HG03196 (cell line): ENCODE data around the gene DERL2.

Source experiments
- ATAC-seq: cut with Tn5 transposase; IDR thresholded peaks from one replicate; pipeline ENCODE4 v1.9.1; 2021; ENCODE audit not compliant: unreplicated experiment

Gene DERL2

GRCh38 chr17:5501685-5502084 lies 15.7 kb upstream of the DERL2 start:
- no peak for ATAC-seq

DNA sequence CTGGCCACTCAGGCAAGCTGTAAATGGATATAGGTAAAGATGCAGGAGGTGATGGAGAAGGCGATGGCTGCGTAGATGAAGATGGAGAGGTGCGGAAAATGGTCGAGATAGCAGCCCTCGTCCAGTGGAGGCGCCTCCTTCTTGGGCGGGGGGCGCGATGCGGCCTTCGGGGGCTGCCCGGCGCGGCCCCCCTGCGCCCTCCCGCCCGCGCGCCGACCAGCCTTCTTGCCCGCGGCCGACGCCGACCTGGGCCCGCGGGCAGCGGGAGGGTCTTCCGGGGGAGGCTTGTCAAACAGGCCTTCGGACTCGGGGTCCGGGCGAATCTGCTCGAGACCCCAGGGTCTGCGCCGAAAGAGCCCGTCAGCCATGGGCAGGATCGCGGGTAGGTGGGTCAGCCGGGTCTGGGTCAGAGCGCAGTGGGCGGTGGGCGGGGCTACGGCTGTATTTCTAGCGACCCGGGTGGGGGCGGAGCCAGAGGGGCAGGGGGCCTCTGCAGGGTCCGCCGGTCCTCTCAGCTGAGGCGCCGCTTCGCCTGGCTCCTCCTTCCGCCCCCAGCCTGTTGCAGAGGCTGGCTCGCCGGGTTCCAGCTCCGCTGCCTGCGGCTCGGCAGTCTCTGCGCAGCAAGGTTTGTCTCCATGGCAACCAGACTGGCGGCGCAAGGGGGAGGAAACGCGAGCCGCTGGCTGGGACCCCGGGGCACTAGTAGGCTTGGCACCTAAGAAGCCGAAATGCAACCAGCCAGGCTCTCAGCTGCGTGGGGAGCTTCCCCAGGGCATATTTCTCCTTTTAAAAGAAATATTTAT lies 14.8 kb upstream of the DERL2 start:
- no peak for ATAC-seq

DNA sequence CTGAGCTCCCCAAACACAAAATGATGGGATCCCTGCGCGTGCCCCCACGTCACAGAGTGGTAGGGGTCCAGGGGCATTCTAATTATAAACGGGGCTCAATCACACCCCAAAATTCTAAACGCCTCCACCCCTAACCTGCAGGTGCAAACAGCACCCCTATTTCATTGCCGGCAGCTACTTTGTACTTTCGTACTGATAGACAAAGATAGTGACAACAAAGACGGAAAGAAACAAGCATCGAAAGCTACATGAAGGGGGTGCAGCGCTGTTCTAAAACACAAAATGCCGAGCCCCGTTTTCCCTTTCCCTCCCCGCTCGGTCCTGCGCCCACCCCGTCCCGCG lies 14.2 kb upstream of the DERL2 start:
- no peak for ATAC-seq

DNA sequence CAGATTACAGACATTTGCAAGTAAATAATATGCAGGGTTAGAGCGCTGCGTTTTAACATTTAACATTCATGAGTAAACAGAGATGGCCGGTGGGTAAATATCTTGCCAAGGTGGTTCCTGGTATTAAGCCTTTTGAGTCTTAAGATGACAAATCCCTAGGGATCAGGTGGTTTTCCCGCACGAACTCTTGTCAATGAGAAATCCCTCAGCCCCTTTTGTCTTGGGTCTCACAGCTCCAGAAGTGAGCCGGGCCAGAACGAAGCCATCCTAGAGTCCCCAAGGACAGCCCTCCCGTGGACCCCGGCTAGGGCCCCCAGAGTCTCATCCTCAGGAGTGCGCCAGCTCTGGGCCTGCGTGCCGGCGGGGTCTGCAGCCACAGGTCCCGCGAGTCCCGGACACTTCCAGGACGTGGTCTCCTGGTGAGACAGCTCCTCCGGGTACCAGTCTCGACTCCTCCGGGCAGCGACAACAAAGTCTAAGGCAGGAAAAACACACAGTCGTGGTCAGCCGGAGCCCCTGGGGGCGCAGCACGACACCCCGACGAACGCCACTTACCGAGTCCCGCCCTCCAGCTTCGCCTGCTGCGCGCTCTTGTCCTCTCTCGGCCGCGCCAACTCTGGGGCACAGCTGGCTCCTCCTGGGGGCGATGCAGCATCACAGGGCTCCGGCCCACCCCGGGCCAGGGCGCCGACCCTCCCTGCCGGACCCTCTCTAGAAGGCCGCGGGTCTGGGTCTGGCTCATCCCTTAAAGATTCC lies 13.7 kb upstream of the DERL2 start:
- no peak for ATAC-seq

DNA sequence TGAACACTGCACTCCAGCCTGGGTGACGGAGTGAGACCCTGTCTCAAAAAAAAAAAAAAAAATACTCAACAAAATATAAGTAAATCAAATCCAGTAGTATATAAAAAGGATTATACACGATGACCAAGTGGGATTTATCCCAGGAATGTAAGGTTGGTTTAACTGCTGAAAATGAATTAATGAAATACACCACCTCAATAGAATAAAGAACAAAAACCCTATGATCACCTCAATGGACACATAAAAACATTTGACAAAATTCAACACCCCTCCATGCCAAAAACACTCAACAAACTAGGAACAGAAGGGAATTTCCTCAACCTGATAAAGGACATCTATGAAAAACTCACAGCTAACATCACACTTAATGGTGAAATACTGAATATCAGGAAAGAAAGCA lies 7.0 kb upstream of the DERL2 start:
- no peak for ATAC-seq

DNA sequence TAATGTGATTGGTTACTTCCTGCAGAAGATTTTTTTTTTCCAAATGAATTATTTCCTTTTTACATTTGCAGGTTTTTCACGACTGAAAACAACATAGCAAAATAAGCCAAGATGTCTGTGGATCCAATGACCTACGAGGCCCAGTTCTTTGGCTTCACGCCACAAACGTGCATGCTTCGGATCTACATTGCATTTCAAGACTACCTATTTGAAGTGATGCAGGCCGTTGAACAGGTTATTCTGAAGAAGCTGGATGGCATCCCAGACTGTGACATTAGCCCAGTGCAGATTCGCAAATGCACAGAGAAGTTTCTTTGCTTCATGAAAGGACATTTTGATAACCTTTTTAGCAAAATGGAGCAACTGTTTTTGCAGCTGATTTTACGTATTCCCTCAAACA lies 2.8 kb upstream of the DERL2 start:
- no peak for ATAC-seq

DNA sequence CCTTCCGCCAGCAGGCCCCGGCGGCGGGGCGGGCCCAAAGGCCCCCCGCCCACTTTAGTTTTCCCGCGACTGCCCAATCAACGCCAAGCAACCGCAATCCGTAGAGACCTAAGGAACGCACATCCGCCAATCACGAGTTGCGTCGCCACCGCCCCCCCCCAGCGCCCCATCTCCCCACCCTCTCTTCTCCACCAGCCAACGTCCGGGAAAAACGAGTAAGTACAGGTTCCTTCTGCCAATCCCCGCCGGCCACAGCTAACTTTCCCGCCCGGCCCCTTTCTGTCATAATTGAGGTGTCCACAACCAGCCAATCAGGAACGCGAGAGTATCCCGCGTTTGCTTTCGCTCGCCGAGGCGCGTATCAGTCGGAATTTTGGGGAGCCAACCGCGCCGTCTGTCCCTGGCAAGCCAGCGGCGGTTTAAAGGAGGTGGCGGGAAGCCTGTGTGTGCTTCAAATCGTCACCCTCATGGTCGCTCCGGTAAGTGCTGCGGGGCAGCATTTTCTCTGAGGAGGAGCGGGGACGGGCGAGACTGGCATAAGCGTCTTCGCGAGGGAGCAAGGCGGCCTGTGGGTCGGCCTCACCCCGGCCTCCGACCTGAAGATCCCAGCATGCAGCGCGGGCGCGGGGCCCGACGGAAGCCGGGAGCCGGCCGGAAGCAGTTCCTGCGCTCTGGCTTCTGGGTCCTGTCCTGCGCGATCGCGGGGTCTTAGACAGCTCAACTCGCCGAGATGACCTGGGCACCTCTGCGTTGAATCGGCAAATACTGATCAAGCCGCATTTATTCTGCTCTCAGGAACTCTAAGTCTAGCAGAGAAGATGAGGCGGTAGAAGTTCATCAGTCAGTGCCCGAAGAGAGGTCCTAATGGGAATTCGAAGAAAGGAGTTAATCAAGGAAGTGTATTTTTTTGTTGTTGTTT lies 487 bp upstream of the DERL2 start, which contains the start of gene MIS12:
Gene MIS12 (plus strand): TSS at position 361 of the 919 bp plus-strand sequence. CDS start 2,297 bp downstream, outside the sequence.
- ATAC-seq, result peak; percentile 83

GRCh38 chr17:5481451-5481850 lies 4.5 kb downstream of the DERL2 start:
- no peak for ATAC-seq

DNA sequence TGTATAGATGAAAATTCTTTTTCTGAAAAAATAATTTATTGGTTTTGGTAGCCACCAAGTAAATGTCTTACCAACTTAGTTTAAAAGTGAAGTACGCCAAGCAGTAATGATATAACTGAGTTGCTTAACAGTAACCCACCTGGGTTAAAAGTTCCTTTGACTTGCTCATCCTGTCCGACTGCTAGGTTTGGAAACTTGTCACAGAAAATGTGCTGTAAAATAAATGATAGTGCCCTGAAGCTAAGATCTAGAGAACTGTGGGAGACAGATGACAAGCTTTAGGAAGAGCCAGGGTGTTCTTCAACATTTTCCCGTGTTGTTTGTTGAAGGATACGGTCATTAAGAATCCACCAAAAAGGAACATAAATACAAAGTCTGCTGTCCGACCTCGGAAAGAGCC lies 5.0 kb downstream of the DERL2 start:
- ATAC-seq, result no peak

GRCh38 chr17:5478992-5479391 lies 7.0 kb downstream of the DERL2 start:
- no peak for ATAC-seq

GRCh38 chr17:5473906-5474305 lies 12.1 kb downstream of the DERL2 start:
- no peak for ATAC-seq

DNA sequence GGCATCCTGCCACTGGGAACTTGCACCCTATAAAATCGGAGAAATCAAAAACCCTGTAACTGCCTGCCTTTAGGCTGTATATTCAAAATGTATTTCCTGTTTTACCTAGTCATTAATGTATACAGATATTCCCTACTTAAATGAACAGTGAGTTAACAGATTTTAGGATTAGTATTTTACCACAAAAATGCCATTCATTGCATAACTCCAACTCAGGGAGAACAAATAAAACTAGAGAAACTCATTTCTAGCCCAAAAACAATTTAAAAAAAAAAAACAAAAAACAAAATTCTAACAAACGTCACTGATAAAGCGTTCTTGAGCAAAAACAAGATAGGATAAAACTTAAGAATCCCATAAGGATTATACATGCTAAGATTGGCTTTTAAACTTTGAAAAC lies 13.5 kb downstream of the DERL2 start:
- ATAC-seq, result no peak

DNA sequence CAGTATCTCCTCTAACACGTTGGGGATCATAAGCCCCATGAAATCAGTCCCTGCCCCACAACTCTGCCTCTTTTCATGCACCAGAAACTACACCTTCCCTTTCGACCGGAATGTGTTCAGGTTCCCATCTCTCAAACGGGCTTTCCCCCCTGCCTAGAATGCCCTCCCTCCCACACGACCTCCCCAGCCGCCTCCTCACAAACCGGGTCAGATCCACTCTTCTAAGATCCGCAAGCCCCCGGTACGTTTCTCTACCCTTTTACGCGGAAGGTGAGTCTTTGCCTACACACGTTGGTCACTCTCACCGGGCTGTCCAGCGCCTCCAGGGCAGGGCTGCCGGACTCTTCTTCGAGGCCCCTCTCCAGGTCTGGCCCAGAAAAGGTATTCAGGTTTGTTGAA lies 17.9 kb downstream of the DERL2 start:
- peak; percentile 4 for ATAC-seq

DNA sequence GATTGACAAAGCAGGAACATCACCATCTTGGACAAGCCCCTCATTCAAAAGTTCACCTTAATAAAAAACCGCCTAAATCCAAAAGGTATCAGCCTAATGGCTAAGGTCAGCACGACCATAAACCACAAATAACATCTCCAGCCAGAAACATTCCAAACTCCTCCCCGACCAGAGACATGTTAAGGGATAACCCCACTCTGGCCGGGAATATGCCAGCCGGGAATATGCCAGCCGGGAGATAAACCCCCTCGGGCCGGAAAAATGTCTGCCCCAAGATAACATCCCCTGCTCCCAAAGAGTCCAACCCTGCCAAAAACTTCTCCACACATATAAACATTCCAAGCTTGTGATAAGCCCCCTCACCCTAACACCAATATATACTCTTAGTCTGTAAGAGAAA lies 18.6 kb downstream of the DERL2 start:
- no peak for ATAC-seq

DNA sequence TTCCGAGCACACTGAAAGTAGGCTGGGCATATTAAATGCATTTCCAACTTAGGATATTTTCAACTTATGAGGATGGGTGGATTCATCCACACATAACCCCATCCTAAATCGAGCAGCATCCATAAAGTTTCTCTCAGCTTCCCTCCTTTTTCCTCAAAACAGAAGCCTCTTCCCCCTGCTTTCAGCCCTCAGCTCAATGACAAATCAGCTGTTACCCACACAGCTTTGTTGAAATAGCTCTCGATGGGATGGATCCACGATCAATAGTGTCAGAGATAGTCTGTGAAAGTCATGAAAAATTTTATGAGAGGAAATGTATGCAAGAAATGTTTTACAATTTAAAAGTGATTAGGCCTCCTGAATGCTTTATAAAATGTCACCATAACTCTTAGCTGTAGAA lies 19.7 kb downstream of the DERL2 start:
- no peak for ATAC-seq

GRCh38 chr17:5464717-5465507 lies 21.1 kb downstream of the DERL2 start:
- ATAC-seq, result no peak

DNA sequence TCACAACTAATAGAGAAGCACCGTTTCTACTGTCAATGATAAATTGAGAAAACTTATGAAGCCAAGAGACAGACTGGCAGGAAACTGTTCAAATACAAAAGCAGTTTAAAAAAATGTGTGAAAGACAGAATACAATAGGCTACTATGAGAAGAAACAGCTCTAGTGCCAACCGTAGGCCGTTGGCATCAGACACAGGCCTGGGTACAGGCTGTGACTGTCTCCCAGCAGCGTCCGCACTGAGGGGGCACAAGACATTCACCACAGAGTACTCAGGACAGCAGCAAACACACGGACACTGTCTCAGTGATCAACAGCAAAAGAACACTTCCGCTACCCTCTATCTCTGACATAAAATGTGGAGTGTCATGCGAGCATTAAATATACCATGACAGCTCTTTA lies 39.2 kb downstream of the DERL2 start:
- no peak for ATAC-seq

GRCh38 chr17:5444209-5444608 lies 41.8 kb downstream of the DERL2 start:
- ATAC-seq, result no peak

DNA sequence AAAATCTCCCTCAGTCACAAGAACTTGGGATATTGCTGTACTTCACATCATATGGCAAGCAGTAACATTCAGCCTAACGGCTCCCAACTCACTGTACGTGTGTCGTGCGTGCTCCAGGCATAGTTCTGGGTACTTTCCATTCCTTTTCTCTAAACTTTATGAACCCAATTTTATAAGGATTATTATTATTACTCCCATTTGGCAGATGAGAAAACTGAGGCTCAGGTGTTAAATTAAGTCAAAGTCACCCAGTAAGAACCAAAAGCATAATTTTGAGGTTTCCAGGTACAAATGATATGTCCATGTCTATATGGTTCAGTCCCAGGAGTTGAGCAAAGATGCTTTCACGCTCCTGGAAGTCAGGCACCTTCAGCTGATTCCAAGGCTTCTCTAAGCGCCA lies 42.2 kb downstream of the DERL2 start:
- no peak for ATAC-seq

GRCh38 chr17:5439446-5439764 lies 46.6 kb downstream of the DERL2 start:
- ATAC-seq, result no peak
